PFSK-1 (cell line): ENCODE measurements around the gene COPS2.

Source experiments
- POLR2AphosphoS5 ChIP-seq: IDR thresholded peaks from 2 replicates; pipeline ENCODE4 v1.6.1; 2012; ENCODE audit warnings: low read depth, mild to moderate bottlenecking, control low read depth, low read length, moderate library complexity
- SIN3A ChIP-seq: IDR thresholded peaks from 2 replicates; pipeline ENCODE4 v1.6.1; 2012; ENCODE audit warnings: mild to moderate bottlenecking, low read length, moderate library complexity, borderline replicate concordance; ENCODE audit not compliant: insufficient read depth

DNA sequence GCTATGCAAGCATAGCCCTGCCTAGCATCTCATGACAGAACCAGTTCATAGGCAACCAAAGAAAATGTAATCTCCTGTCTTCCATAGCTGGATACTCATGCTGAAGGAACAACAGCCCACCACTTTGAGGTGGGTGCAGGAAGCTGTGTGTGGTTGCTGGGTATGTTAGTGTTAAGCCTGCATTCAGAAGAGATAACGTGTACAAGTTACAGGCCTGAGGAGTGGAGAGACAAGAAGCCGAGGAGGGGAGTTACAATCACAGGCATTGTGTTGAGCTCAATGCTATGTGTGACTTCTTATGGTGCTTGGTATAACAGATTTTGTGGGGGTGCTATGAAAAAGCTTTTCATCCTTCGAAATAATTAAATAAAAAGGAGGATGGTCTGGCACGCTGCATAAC lies 66.4 kb downstream of the COPS2 start:
- TF ChIP-seq POLR2AphosphoS5 (no peak), SIN3A (no peak)
